Ishikawa (cell line): ENCODE data around the gene CCNH.

Experiments used
- CEBPB ChIP-seq: IDR thresholded peaks from 2 replicates; pipeline ENCODE4 v1.6.1; 2012
- CREB1 ChIP-seq: IDR thresholded peaks from 2 replicates; pipeline ENCODE4 v1.6.1; 2012; ENCODE audit warnings: low read depth
- EGR1 ChIP-seq: IDR thresholded peaks from 2 replicates; pipeline ENCODE4 v1.6.1; 2012
- EP300 ChIP-seq: IDR thresholded peaks from 2 replicates; pipeline ENCODE4 v1.6.1; 2012; ENCODE audit warnings: borderline replicate concordance
- FOXM1 ChIP-seq: IDR thresholded peaks from 2 replicates; pipeline ENCODE4 v1.6.1; 2012; ENCODE audit warnings: low read depth, borderline replicate concordance
- MAX ChIP-seq: IDR thresholded peaks from 2 replicates; pipeline ENCODE4 v1.6.1; 2012
- NFIC ChIP-seq: IDR thresholded peaks from 2 replicates; pipeline ENCODE4 v1.6.1; 2012
- RAD21 ChIP-seq: IDR thresholded peaks from 2 replicates; pipeline ENCODE4 v1.6.1; 2012; ENCODE audit warnings: low read depth
- REST ChIP-seq: IDR thresholded peaks from 2 replicates; pipeline ENCODE4 v1.6.1; 2012; ENCODE audit warnings: low read depth, mild to moderate bottlenecking
- TAF1 ChIP-seq: IDR thresholded peaks from 2 replicates; pipeline ENCODE4 v1.6.1; 2012; ENCODE audit warnings: low read depth, mild to moderate bottlenecking
- TCF12 ChIP-seq: IDR thresholded peaks from 2 replicates; pipeline ENCODE4 v1.6.1; 2012; ENCODE audit warnings: low read depth
- TEAD4 ChIP-seq: IDR thresholded peaks from 2 replicates; pipeline ENCODE4 v1.6.1; 2012
- USF1 ChIP-seq: IDR thresholded peaks from 2 replicates; pipeline ENCODE4 v1.6.1; 2012
- YY1 ChIP-seq: IDR thresholded peaks from 2 replicates; pipeline ENCODE4 v1.6.1; 2012; ENCODE audit warnings: low read depth
- ZBTB7A ChIP-seq: IDR thresholded peaks from 2 replicates; pipeline ENCODE4 v1.6.1; 2012; ENCODE audit warnings: low read depth

CCNH gene

GRCh38 chr5:87367243-87367642 lies 45.5 kb downstream of the CCNH start:
- TF ChIP-seq USF1 (no peak), TAF1 (no peak), REST (no peak), TEAD4 (no peak), MAX (no peak), EGR1 (no peak), EP300 (no peak), RAD21 (no peak), CREB1 (no peak), ZBTB7A (no peak), NFIC (no peak), CEBPB (no peak), YY1 (no peak)

GRCh38 chr5:87361536-87362213 lies 51.1 kb downstream of the CCNH start:
- no peak for TF ChIP-seq ZBTB7A
- no peak for TF ChIP-seq NFIC
- TF ChIP-seq EGR1 = no peak
- no peak for TF ChIP-seq CREB1
- TF ChIP-seq TEAD4 = no peak
- TF ChIP-seq REST = no peak
- no peak for TF ChIP-seq EP300
- TF ChIP-seq MAX = no peak

- TF ChIP-seq NFIC = no peak
- no peak for TF ChIP-seq EGR1
- no peak for TF ChIP-seq ZBTB7A
- TF ChIP-seq YY1 = no peak
- no peak for TF ChIP-seq RAD21
- no peak for TF ChIP-seq TAF1
- TF ChIP-seq EP300 = no peak
- no peak for TF ChIP-seq FOXM1
- TF ChIP-seq USF1 = no peak
- TF ChIP-seq TEAD4 = no peak
- no peak for TF ChIP-seq TCF12
- TF ChIP-seq CREB1 = no peak
- no peak for TF ChIP-seq CEBPB
- no peak for TF ChIP-seq MAX
These were observed 51.7 kb downstream of the CCNH start for GRCh38 chr5:87361031-87361445.

- TF ChIP-seq TCF12 (no peak), RAD21 (no peak)
These were observed 52.6 kb downstream of the CCNH start for GRCh38 chr5:87360132-87360531.

- TF ChIP-seq TCF12 = no peak
- TF ChIP-seq CEBPB = no peak
- TF ChIP-seq USF1 = no peak
- TF ChIP-seq REST = no peak
- no peak for TF ChIP-seq CREB1
- no peak for TF ChIP-seq RAD21
- no peak for TF ChIP-seq TAF1
These were observed 53.6 kb downstream of the CCNH start for GRCh38 chr5:87359106-87359505.
